ENCODE results near the gene PPARG.

DNA sequence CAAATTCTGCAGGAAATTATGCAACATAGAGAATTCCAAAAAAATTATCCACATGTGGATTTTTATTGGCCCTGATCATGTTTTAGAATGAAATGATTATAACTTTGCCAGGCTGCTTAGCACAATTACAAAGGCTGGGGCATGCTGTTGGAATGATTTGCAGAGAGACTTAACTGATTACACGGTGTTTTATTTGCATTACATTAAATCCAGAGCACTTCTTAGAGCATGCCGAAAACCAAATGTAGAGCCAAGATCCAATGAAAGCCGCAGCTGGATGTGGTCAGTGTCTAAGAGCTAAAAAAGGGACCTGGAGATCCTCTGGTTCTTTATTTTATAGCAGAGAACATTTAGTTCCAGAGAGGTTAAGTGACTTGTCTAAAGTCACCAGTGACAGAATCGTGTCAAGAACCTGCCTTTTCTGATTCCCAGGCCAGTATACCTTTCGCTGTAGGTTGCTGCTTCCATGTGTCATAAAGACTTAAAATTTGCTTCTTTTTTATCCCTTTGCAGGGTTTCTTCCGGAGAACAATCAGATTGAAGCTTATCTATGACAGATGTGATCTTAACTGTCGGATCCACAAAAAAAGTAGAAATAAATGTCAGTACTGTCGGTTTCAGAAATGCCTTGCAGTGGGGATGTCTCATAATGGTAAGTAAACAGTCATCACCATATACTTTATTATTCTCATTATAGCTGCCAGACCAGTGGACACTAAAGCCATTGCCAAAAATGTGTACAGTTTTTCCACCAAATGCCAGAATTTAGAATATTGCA is 103.4 kb downstream of the PPARG start:
- no peak for TF ChIP-seq POLR2A (IDR thresholded peaks at IDR 0.05)
- TF ChIP-seq, protein P1, sequence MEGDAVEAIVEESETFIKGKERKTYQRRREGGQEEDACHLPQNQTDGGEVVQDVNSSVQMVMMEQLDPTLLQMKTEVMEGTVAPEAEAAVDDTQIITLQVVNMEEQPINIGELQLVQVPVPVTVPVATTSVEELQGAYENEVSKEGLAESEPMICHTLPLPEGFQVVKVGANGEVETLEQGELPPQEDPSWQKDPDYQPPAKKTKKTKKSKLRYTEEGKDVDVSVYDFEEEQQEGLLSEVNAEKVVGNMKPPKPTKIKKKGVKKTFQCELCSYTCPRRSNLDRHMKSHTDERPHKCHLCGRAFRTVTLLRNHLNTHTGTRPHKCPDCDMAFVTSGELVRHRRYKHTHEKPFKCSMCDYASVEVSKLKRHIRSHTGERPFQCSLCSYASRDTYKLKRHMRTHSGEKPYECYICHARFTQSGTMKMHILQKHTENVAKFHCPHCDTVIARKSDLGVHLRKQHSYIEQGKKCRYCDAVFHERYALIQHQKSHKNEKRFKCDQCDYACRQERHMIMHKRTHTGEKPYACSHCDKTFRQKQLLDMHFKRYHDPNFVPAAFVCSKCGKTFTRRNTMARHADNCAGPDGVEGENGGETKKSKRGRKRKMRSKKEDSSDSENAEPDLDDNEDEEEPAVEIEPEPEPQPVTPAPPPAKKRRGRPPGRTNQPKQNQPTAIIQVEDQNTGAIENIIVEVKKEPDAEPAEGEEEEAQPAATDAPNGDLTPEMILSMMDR (IDR thresholded peaks at IDR 0.05 in 8 of 11, conservative IDR thresholded peaks at IDR 0.05 in 3 of 11): no peak
- TF ChIP-seq POLR2AphosphoS5 (IDR thresholded peaks at IDR 0.05): no peak

All from spleen (tissue), 7 donors.